HG03159 (cell line): Measurements from ENCODE around the gene PRDM16.
"Not testable (repeated sequence)": the region's sequence is repeated elsewhere in the genome, so short reads cannot be mapped to it uniquely, and the experiment has no call there.

Source experiments
- ATAC-seq: cut with Tn5 transposase; IDR thresholded peaks from one replicate; pipeline ENCODE4 v1.9.1; 2021; ENCODE audit warnings: mild to moderate bottlenecking, moderate library complexity; ENCODE audit not compliant: unreplicated experiment

PRDM16 gene

GRCh38 chr1:3156936-3157335 is 87.9 kb downstream of the PRDM16 start:
- no peak for ATAC-seq

GRCh38 chr1:3158347-3158746 is 89.3 kb downstream of the PRDM16 start:
- no peak for ATAC-seq

GRCh38 chr1:3159121-3159520 is 90.1 kb downstream of the PRDM16 start:
- ATAC-seq, result no peak

- ATAC-seq, result no peak
Measured at GRCh38 chr1:3159996-3160395, 91.0 kb downstream of the PRDM16 start.

- ATAC-seq, result no peak
Measured at GRCh38 chr1:3160647-3161145, 91.7 kb downstream of the PRDM16 start.

GRCh38 chr1:3161176-3161840 is 92.3 kb downstream of the PRDM16 start:
- ATAC-seq, result no peak

- no peak for ATAC-seq
Measured at GRCh38 chr1:3162322-3162882, 93.4 kb downstream of the PRDM16 start.

- no peak for ATAC-seq
Measured at GRCh38 chr1:3163356-3163755, 94.4 kb downstream of the PRDM16 start.

GRCh38 chr1:3164671-3165070 is 95.7 kb downstream of the PRDM16 start:
- no peak for ATAC-seq

- not testable (repeated sequence) for ATAC-seq
Measured at GRCh38 chr1:3165189-3165588, 96.2 kb downstream of the PRDM16 start.

- no peak for ATAC-seq
Measured at GRCh38 chr1:3166206-3166918, 97.4 kb downstream of the PRDM16 start.

GRCh38 chr1:3167255-3167654 is 98.3 kb downstream of the PRDM16 start:
- no peak for ATAC-seq

- ATAC-seq, result no peak
Measured at GRCh38 chr1:3168678-3169077, 99.7 kb downstream of the PRDM16 start.

GRCh38 chr1:3169665-3170356 is 100.8 kb downstream of the PRDM16 start:
- no peak for ATAC-seq

GRCh38 chr1:3170561-3171453 is 101.8 kb downstream of the PRDM16 start:
- no peak for ATAC-seq

- ATAC-seq, result no peak
Measured at GRCh38 chr1:3171761-3172160, 102.8 kb downstream of the PRDM16 start.

- no peak for ATAC-seq
Measured at GRCh38 chr1:3172431-3173380, 103.7 kb downstream of the PRDM16 start.

GRCh38 chr1:3173381-3173980 is 104.5 kb downstream of the PRDM16 start:
- ATAC-seq, result no peak
